GM18909 (cell line): ENCODE data around the gene CHAF1A.

Source experiments
- ATAC-seq: cut with Tn5 transposase; IDR thresholded peaks from one replicate; pipeline ENCODE4 v1.9.1; 2021; ENCODE audit warnings: mild to moderate bottlenecking; ENCODE audit not compliant: unreplicated experiment, poor library complexity

CHAF1A gene

GRCh38 chr19:4366666-4367335, 35.6 kb upstream of the CHAF1A start:
- no peak for ATAC-seq

GRCh38 chr19:4367336-4367723, 35.1 kb upstream of the CHAF1A start:
- ATAC-seq: no peak

- no peak for ATAC-seq
Measured at GRCh38 chr19:4367781-4368127, 34.7 kb upstream of the CHAF1A start.

- no peak for ATAC-seq
Measured at GRCh38 chr19:4368128-4368820, 34.2 kb upstream of the CHAF1A start.

- peak; percentile 50 for ATAC-seq
Measured at GRCh38 chr19:4369109-4369887, 33.1 kb upstream of the CHAF1A start.

- peak; percentile 40 for ATAC-seq
Measured at GRCh38 chr19:4369888-4370260, 32.6 kb upstream of the CHAF1A start.

- ATAC-seq: no peak
Measured at GRCh38 chr19:4370418-4371041, 31.9 kb upstream of the CHAF1A start.

- no peak for ATAC-seq
Measured at GRCh38 chr19:4371247-4372164, 30.9 kb upstream of the CHAF1A start.

GRCh38 chr19:4372165-4373012, 30.1 kb upstream of the CHAF1A start:
- ATAC-seq: no peak

GRCh38 chr19:4373013-4373367, 29.4 kb upstream of the CHAF1A start:
- ATAC-seq: no peak

- no peak for ATAC-seq
Measured at GRCh38 chr19:4373601-4374497, 28.6 kb upstream of the CHAF1A start.

GRCh38 chr19:4374498-4375163, 27.8 kb upstream of the CHAF1A start:
- ATAC-seq: no peak

- ATAC-seq: no peak
Measured at GRCh38 chr19:4375164-4376027, 27.0 kb upstream of the CHAF1A start.

GRCh38 chr19:4376028-4376670, 26.3 kb upstream of the CHAF1A start:
- ATAC-seq: no peak

GRCh38 chr19:4376671-4376990, 25.8 kb upstream of the CHAF1A start:
- no peak for ATAC-seq

- ATAC-seq: no peak
Measured at GRCh38 chr19:4376991-4377781, 25.3 kb upstream of the CHAF1A start.
